Skin of body (tissue), 2 donors: Measurements from ENCODE around the gene VSTM4. TPM values are rescaled to one million over a fixed set of nuclear protein-coding genes. Genes with fewer than 3 reads are reported as not detected.

Experiments
- DNase-seq: peaks from one replicate; lab custom pipeline; 2025; lab: John Stamatoyannopoulos, UW
- total RNA-seq: library from RNA; depleted of rRNA; stranded (reverse); fragments of >200 nt; gene quantifications from one replicate; pipeline ENCODE4 v1.2.3, GENCODE V29; 2014

The VSTM4 gene
- total RNA-seq, 1 donor from 2014 or later = 40.5 TPM

DNA sequence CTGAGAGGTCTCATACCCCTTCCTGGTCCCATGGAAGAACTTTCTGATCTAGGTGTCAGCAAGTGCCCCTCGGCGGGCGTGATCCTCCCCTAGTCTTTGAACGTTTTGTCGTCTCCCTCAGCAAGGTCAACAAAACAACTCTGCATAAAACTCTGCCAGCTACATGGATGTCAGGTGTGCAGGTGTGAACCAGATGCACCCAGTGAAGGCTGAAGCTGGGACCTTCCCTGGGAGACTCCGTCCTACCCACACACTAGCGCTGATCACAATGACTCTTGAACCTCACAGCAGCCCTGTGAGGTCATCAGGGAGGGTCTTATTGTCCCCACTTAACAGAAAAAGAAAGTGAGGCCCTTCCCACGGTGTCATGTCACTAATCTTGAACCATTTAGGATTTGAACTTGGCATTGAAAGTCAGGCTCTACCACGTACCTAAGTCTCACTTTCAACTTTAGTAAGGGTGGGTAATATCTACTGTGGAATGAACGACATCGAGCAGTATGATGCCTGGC is 68.1 kb downstream of the VSTM4 start:
- no peak for DNase-seq

GRCh38 chr10:49044293-49045193 is 70.8 kb downstream of the VSTM4 start:
- no peak for DNase-seq

DNA sequence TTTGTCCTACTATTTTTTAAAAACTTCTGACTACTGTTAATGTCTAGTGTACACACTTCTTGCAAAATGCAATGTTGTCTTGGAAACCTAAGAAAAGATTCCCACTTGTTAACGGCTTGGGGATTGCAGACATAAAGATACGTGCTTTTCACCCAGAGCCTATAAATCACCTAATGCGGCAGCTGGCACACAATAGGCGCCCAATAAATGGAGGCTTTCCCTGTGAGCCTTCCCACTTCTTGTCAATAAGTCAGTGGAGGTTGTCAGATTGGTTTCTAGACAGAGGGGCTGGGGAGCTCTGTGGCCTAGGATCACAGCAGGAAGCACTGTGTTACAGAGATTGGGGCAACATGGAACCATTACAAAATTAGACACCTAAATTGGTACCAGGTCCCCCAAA is 74.7 kb downstream of the VSTM4 start:
- no peak for DNase-seq

DNA sequence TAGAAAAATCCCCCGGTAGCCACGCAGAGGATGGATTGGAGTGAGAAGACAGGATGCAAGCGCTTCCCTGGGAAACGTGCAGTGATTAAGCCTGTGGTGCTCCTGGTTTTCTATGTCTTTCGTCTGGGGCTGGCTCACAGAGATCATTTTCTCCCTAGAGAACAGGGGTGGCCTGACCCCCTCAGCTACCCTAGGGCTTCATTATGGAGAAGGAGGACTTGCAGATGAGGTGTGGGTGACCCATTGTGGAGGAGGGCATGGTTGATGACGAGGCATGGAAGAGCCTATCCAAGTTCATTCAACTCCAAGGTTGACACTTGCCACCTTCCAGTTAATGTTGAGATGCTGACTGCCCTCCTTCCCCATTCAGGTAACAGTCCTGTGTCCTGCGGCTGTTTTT is 75.9 kb downstream of the VSTM4 start:
- DNase-seq = no peak

GRCh38 chr10:49038711-49039110 is 76.6 kb downstream of the VSTM4 start:
- no peak for DNase-seq

DNA sequence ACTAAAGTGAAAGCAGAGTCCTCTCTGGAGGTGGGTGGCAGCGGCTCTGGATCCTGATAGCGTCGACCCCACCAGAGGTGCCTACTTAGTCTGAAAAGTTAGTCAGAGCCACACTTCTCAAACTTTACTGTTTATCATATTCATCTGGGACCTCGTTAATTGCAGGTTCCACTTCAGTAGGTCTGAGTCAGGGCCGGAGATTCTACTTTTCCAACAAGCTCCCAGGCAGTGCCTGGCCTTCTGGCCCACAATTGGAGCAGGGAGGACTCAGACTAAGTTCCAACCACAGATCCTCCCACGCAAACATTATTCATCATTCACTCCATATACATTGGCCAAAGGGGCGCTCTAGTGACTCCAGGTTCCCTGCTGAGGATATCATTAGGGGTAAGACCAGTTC is 78.1 kb downstream of the VSTM4 start:
- DNase-seq = no peak

GRCh38 chr10:49036638-49037037 is 78.7 kb downstream of the VSTM4 start:
- no peak for DNase-seq

DNA sequence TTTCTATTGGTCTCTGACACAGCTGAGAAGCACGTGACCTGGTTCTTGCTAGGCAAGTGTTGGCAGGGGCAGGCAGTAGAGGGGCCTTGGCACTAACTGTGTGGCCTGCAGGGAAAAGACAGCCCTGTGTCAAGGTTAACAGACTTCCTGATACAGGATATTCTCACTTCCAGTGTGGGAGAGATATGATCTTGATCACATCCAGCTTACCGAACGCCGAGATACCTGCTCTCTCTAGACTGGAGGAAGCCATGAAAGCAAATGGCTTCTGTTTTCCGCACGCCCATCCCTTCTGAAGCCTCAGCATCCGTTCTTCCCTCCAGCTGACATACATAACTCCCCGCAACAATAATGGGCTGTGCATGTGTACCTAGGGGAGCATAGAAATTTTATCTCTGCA is 79.4 kb downstream of the VSTM4 start:
- DNase-seq = no peak

- DNase-seq = no peak
Observed at GRCh38 chr10:49034925-49035324, 80.4 kb downstream of the VSTM4 start.

DNA sequence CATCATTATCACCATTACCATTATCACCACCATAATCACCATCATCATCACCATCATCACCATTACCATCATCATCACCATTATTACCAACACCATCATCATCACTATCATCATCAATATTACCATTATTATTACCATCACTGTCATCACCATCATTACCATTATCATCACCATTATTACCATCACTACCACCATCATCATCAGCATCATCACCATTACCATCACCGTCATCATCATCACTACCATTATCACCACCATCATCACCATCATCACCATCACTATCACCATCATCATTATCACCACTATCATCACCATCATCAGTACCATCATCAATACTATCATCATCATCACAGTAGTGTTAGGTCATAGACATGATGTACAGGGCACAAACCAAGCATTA is 81.4 kb downstream of the VSTM4 start:
- DNase-seq = no peak

GRCh38 chr10:49029666-49030065 is 85.7 kb downstream of the VSTM4 start:
- DNase-seq = no peak

- no peak for DNase-seq
Observed at GRCh38 chr10:49028639-49029038, 86.7 kb downstream of the VSTM4 start.

DNA sequence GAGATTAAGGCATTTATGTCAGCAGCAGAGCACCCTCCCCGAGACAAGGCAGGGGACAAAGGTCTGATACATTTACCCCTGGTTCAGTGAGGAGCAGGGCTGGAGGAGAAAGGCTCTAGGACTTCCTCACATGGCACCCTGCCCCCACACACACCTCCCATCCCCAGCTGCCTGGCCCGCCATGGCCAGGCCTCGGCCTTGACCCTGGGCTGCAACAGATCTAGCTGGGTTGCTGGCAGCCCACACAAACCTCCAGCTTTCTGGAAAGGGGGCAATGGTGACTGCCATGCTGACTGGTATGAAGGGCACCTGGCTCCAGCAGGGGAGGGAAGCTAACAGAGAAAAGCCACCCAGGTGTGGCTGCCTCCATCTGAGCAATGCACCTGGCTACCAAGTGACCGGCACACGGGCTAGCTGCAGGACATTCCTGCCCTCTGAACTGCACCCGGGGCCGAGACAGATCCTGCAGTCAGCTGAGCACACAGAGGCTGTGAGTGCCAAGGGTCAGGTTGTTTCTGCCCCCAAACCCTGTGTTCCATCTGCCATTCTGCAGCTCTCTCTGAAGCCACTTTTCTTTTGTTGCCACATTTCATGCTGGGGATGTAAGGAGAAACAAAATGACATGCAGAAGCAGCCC is 89.9 kb downstream of the VSTM4 start:
- DNase-seq = no peak

GRCh38 chr10:49024484-49024883 is 90.8 kb downstream of the VSTM4 start:
- no peak for DNase-seq

- peak; percentile 51 for DNase-seq
Observed at GRCh38 chr10:49023752-49024151, 91.6 kb downstream of the VSTM4 start.

- DNase-seq = no peak
Observed at GRCh38 chr10:49023071-49023470, 92.3 kb downstream of the VSTM4 start.

- DNase-seq = no peak
Observed at GRCh38 chr10:49021685-49022084, 93.6 kb downstream of the VSTM4 start.

- no peak for DNase-seq
Observed at GRCh38 chr10:49015700-49016099, 99.6 kb downstream of the VSTM4 start.

GRCh38 chr10:49012603-49013002 is 102.7 kb downstream of the VSTM4 start:
- DNase-seq = no peak

DNA sequence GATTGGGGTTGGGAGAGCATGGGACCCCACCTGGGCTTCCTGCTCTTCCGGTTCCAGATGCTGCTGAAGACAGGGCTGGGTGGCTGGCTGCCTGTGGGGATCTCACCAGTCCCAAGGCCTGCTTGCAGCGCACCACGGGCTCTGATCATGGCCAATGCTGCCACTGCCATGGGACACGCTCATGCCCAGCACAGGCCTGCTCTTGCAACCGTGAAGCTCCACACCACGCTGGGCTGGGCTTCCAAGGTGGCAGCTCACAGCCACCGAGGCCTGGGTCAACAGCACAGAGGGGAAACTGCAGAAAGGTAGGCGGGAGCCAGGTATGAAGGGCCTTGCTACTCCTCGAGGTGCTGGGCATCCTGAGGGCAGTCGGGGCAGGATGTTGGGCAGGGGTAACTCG is 103.6 kb downstream of the VSTM4 start:
- no peak for DNase-seq

- DNase-seq = no peak
Observed at GRCh38 chr10:49010865-49011264, 104.5 kb downstream of the VSTM4 start.

- DNase-seq = no peak
Observed at GRCh38 chr10:49010295-49010694, 105.0 kb downstream of the VSTM4 start.
